Globus pallidus (tissue), 1 donor: ENCODE data around the gene TMEM61.

Experiments
- DNase-seq: peaks from one replicate; pipeline ENCODE4 v3.0.0-alpha.2; 2015; ENCODE audit warnings: low spot score

The TMEM61 gene

GRCh38 chr1:55039342-55040082 is 59.1 kb downstream of the TMEM61 start, which contains the start of gene PCSK9:
Gene PCSK9 (plus strand): TSS chr1:55039548. CDS start chr1:55039838, 290 bp downstream.
- DNase-seq: no peak

GRCh38 chr1:55040083-55040932 is 59.9 kb downstream of the TMEM61 start:
- no peak for DNase-seq

DNA sequence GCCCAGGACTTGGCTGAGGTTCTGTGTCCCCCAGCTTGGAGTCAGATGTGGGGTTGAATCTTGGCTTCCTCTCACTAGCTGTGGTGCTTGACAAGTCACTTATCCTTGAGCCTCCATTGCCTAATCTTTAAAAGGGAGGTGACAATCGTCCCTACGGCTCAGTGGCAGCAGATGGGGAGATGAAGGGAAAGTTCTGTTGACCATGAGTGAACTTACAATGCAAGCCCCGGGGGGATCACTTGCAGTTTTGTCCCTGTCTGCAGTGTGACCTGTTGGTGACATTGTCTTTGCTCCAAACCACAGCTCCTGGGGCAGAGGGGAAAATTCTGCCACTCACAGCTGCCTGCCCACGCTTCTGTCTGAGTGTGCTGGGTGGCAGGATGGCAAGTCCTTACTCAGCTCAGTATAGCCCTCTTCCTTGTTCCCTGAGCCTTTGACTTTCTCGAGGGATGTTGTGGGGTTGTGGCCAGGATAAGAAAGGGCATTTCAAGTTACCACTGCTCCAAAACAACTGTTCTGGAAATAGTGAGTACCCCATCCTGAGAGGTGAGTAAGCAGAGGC is 60.6 kb downstream of the TMEM61 start:
- no peak for DNase-seq

DNA sequence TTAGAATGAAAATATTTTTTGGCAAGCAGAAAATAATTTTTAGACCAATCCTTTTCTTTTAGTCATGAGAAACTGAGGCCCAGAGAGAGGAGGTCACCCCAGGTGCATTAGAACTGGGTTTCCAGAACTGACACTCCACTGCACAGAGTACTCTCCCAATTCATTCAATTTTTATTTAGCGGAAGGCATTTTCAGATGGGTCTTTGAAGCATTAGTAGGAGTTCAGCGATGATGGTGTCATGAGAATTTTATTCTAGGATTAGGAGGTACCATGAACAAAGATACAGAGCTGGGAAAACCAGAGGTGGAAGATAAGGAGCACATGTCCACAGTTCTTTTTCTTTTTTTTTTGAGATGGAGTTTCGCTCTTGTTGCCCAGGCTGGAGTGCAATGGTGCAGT is 61.2 kb downstream of the TMEM61 start:
- no peak for DNase-seq
